ENCODE results near the gene PRCD.
A peak's percentile ranks its signal among the peaks of the same experiment; 100 is the strongest.

Gene PRCD, protein sequence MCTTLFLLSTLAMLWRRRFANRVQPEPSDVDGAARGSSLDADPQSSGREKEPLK

DNA sequence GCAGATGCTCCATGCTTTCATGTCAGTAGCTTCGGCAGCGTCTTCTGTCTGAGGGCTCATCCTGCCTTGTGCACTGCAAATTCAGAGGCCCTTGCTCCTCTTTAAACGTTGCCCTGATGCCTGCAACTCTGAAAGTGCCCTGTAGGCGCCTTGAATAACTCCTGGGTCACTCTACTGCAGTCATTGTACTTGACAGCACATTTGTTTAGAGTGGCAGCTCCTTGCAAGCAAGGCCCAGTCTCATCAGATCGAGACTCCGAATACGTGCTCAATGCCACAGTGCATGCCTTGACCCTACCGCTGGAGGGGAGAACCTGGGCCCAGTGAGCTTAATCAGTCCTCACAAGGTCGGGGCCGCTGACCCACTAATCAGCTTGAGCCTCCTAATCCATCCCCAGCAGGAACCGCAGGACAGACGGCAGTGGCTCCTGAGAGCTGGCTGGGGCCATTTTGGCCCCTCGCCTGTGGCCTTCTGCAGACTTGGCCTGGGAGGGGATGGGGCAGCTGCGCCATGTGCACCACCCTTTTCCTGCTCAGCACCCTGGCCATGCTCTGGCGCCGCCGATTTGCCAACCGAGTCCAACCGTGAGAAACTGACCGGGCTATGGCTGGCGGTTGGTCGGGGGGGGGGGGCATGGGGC, at the start of gene PRCD:
Gene PRCD, plus strand, starts transcription at position 414 of the 641 bp plus-strand sequence. Its CDS starts 98 bp downstream, at position 512.
- no peak for DNase-seq (ENCODE audit: low read depth in 1 of 2, low spot score in 1 of 2)

GRCh38 chr17:76490112-76490710, 49.6 kb upstream of the PRCD start:
- no peak for DNase-seq (ENCODE audit: low read depth in 1 of 2, low spot score in 1 of 2)

GRCh38 chr17:76491271-76492122, 48.3 kb upstream of the PRCD start:
- DNase-seq (ENCODE audit: low read depth in 1 of 2, low spot score in 1 of 2): no peak

DNA sequence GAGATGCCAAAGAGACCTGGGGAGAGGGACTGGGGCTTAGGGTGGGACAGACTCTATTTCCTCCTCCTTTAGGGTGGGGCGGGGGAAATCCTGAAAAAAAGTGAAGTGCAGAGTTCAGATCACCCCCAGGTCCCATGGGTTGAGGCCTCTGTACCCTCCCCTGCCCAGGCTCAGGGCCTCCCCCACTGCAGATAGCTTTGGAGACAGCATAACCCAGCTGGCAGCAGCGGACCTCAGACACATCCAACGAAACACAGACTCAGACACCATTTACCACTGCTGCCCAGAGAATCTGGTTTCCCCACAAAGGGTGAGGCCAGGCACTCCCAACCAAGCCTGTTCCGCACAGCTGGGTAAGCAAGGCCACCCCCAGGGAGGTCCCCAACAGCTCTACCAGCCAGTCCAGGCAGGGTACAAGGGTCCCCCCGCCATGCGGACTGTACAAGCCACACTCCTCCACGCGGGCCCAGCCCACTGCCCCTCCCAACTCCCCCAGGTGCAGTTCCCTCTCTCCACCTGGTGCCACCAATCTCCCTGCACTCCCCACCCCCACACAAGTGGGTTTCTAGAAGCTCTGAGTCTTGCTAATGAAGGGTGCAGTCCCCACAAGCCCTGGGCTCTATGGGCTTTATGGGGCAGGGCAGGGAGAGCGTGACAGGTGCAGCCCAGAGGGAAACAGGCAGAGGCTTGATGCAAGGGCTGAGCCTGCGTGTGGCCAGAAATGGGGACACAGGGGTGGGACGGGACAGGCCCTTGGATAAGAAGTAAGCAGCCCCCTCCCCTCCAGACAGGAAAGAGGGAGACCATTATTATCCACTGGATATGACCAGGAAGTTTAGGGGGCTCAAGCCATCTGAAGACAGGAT, 47.5 kb upstream of the PRCD start:
- no peak for DNase-seq (ENCODE audit: low read depth in 1 of 2, low spot score in 1 of 2)

DNA sequence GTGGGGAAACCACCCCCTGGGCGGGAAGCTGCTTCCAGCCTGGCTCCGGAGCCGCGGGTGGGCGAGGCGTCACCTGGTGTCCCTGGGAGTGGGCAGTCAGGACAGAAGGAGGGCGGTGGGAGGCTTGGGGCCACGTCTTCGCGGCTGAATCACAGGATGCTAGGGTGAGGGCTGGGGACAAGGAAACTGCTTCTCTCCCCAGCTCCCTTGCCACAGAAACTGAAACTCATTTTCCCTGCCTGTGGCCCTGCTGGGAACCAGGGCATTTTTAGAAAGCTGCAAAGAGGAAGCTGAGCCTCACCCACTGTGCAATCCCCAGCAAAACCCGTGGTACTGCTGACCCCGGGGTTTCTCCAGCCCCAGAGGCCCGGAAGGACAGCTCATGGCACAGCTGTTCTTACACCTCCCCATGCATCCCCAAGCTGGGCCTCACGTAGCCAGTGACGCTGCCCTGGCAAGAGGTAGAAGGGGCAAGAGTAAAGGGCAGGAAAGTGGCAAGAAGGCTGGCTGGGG, 46.8 kb upstream of the PRCD start:
- DNase-seq (ENCODE audit: low read depth in 1 of 2, low spot score in 1 of 2): no peak

DNA sequence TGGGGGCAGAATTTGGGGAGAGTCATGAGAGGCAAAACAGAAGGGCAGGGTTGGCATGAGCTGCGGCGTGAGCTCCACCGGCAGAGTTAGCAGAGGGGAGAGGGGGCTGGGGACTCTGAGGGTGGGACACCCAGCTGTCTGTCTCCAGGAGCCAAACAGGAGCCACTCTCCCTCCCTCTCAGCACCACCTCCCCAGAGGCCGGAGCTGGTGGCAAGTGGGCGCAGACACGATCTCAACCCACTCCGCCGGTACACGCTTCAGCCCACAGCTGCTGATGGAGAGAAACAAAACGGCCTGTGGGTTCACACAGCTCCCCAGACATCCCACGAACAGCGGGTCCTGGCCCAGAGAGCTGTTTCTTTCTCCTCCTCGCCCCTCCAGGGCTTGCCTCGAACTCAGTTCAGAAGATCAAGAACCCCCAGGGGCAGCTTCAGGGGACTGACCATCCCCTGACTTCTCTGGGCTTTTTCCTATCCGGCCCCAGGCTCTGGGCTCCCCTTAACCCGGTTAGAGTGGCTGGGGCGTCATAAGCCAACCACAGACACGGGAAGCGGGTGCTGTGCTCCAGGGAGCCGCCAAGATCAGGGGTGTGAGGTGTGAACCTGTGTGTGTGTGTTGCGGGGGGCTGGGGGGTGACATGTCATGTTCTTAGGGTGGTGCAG, 46.2 kb upstream of the PRCD start:
- no peak for DNase-seq (ENCODE audit: low read depth in 1 of 2, low spot score in 1 of 2)

DNA sequence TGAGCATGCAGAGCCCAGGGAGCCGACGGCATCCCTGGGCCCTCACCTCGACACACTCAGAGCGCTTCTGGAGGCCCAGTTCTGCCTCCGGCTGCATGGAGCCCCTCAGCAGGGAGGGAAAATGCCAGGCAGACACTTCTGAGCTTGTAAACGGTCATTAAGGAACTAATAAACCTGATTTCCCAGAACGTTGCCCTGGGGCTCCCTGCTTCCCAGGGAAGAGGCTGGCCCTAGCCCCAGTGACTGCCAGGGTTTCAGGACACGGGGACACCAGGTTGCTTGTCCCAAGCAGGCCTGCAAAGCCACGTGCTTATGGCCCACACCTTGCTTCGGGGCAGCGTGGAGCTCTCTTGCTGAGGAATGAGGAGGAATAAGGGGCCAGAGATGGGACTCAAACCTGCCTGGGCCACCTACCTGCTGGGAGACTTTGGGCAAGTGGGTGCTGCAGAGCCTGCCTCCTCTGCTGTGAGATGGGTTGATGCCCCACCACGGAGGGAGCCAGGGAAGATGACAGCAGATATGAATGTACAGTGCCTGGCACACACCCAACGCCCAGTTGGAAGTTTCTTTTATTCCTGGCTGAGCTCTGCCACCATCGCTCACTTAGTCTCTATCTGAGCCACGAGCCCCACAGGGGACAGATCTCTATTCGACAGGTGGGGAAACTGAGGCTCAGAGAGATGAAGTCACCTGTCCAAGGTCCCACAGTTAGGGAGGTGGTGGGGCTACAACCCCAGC, 44.0 kb upstream of the PRCD start:
- no peak for DNase-seq (ENCODE audit: low read depth in 1 of 2, low spot score in 1 of 2)

DNA sequence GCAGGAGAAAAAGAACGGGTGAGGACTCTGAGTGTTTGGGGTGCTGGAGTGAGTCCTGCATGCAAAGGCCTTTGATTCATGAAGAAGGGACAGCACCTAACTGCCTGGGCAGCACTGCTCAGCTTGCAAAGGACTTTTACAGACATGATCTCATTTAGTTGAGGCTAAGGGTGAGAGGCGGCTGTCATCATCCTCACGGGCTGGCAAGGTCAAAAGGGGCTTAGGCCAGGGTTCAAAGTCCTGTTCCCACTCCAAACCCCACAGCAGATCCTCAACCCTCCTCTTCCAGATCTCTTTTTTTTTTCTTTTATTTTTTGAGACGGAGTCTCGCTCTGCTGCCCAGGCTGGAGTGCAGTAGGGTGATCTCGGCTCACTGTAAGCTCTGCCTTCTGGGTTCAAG, 43.4 kb upstream of the PRCD start:
- no peak for DNase-seq (ENCODE audit: low read depth in 1 of 2, low spot score in 1 of 2)

DNA sequence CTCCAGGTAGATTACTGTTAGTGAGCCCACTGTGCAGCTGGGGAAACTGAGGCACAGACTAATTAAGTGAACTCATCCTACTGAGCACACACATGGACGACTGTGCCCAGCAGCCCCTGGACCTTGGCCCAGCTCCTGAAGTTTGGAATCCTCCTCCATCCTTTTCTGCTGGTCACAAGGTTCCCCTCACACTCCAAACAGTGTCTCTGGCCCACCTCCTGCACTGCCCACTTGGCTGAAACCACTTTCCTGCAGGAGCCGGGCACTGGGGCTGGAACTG, 42.2 kb upstream of the PRCD start:
- DNase-seq (ENCODE audit: low read depth in 1 of 2, low spot score in 1 of 2): no peak

DNA sequence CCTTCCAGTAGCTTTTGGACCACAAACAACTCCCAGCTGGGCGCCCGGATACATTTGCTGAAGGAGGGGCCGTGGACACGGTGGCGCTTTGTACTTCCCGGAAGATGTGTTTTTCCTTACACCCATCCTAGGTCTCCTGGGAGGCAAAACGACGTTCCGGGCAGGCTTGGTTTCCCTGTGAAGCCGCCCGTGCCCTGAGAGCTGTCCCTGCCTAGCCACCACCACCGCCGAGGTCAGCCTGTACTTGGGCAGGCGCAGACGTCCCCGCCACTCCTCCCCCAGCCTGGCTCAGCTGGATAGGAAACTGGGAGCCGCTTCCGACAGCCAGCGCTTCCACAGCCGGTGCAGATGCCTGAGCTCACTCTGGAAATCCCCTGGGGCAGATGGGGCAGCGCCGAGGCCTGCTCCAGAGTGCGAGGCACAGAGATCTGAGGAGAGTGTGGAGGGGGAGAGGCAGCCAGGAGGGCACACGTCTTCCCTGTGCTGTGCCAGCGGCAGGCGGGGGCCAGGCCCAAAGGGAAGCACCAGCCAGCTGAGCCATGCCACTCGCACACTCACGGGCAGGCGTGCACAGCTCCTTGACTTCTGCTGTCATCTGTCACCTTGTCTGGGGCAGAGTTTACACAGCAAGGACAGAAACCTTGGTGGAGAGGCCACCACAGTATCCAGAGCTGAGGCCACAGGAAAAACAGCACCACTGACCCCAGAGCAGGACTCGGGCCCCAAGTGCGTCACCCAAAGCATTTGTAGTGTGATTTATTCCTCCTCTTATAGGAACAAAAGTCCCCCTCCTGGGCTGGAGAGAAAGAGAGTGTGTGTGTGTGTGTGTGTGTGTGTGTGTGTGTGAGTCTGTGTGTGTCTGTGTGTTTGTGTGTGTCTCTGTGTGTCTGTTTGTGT, 41.6 kb upstream of the PRCD start:
- no peak for DNase-seq (ENCODE audit: low read depth in 1 of 2, low spot score in 1 of 2)

DNA sequence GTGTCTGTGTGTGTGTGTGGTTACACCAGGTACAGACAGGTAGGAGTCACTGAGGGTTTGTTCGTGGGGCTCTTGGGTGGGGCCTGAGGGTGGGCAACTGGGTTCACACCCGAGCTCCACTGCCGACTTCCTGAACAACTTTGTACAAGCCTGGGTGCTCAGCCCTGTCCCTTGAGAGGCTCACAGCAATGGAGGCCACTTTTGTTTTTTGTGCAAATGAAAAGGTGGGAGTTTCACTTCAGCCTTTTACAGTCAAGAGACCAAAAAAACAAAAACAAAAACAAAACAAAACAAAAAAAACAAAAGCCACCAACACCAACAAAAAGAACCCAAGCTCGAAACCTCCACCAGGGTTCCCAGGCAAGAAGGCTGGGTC, 41.0 kb upstream of the PRCD start:
- no peak for DNase-seq (ENCODE audit: low read depth in 1 of 2, low spot score in 1 of 2)

DNA sequence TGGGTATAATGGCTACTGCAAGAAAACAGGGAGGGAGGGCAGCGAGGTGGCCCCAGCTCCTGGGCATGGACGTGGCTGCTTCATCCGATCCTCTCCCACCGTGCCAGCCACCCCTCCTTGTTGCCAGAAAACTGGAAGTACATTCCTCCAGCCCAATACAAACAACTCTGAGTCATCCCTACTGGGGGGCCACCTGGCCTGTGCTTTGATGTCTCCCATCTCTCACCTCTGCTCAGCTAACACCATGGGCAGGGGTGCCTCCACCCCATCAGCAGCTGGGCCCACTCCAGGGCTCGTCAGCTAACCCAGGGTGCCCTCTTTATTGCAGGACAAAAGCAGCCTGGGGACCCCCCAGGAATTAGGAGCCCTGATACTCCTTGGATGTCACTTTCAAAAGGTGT, 40.6 kb upstream of the PRCD start:
- DNase-seq (ENCODE audit: low read depth in 1 of 2, low spot score in 1 of 2): no peak

DNA sequence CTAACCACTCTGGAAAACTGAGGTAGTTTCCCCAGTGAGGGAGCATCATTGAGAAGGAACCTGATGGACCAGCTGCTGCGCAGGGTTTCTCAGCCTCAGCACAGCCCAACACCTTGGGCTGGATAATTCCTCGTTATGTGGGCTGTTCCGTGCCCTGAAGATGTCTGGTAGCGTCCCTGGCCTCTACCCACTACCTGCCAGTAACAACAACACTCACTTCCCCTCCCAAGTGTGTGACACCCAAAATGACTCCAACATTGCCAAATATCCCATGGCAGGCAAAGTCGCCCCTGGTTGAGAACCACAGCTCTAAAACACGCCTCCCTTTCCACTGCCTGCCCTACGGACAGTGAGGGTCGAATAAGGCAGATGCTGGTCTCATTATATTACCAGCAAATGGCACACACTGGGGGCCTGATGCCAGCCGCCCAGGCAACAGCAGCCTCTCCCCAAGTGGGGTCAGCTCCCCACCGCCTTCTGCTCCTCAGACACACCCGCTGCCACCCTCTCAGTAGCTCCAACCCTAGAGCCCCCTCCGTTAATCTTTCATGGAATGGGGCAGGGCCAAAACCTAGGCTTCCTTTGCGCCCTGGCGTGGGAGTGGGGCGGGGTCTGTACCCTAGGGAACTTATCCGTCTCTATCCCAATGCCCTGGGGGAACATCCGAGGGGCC, 39.6 kb upstream of the PRCD start:
- DNase-seq (ENCODE audit: low read depth in 1 of 2, low spot score in 1 of 2): no peak

GRCh38 chr17:76500747-76501017, 39.2 kb upstream of the PRCD start:
- no peak for DNase-seq (ENCODE audit: low read depth in 1 of 2, low spot score in 1 of 2)

- peak; percentile 90 to 98 for DNase-seq (ENCODE audit: low read depth in 1 of 2, low spot score in 1 of 2)
Observed at GRCh38 chr17:76501018-76501826, 38.6 kb upstream of the PRCD start, which contains the start of gene RHBDF2. Gene RHBDF2, minus strand, starts transcription at chr17:76501423. Its CDS starts 19,899 bp downstream, at chr17:76481524.

DNA sequence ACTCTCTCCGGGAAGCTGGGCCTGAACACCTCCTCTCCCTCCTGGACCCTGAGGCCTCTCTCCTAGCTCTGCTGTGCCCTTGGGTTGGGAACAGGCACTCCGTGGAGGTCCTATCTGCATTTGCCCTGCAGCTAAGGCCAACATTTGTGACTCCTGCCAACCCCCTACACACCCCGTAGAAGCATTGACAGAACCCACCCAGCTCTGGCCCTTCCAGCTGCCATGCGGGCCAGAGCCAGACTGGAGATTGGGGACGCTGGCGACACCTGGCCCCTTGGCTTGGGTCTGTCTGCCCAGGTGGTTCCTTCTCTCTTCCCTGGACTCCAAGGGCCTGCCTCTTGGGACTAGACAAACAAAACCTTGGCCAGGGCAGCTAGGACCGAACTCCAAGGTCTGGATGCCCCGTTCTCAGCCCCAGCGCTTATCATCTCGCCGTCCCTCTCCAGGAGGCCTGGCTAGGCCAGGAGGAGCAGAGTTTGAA, 38.0 kb upstream of the PRCD start:
- DNase-seq (ENCODE audit: low read depth in 1 of 2, low spot score in 1 of 2): no peak

GRCh38 chr17:76502341-76503211, 37.3 kb upstream of the PRCD start:
- DNase-seq (ENCODE audit: low read depth in 1 of 2, low spot score in 1 of 2): no peak
